Adrenal gland (tissue), 12 donors: ENCODE results near the gene HNRNPA1. TPM values are rescaled to one million over a fixed set of nuclear protein-coding genes. Genes with fewer than 3 reads are reported as not detected.

Source experiments
- DNase-seq, 7 donors: peaks; one replicate each; pipeline ENCODE4 v3.0.0-alpha.2; 2019 to 2020
- H3K27ac ChIP-seq, 5 donors: fragments of 200-600 bp; sonication (generic) in 4 of 5; 1 replicate in 3 of 5; 2 replicates in 2 of 5; pipeline versions ENCODE4 v1.5.1 to v1.8.0; 2016 to 2020; ENCODE audit warnings: mild to moderate bottlenecking in 1 of 5
- H3K27me3 ChIP-seq: fragments of 200-600 bp; 2 replicates; pipeline ENCODE4 v1.8.0; 2021
- H3K36me3 ChIP-seq, 2 donors: fragments of 200-600 bp; replicated peaks in 1 of 2; 1 replicate in 1 of 2; 2 replicates in 1 of 2; pipeline versions ENCODE4 v1.5.1 to v1.8.0; 2018 to 2022
- H3K4me1 ChIP-seq, 2 donors: fragments of 200-600 bp; replicated peaks in 1 of 2; 1 replicate in 1 of 2; 2 replicates in 1 of 2; pipeline versions ENCODE4 v1.5.1 to v1.8.0; 2018 to 2021
- H3K4me3 ChIP-seq, 4 donors: fragments of 200-600 bp; sonication (generic) in 3 of 4; one replicate each; pipeline ENCODE4 v1.5.1; 2016 to 2018
- H3K9me3 ChIP-seq, 3 donors: fragments of 200-600 bp; sonication (generic) in 1 of 3; replicated peaks in 1 of 3; 1 replicate in 2 of 3; 2 replicates in 1 of 3; pipeline versions ENCODE4 v1.5.1 to v1.8.0; 2016 to 2021
- CTCF ChIP-seq, 6 experiments: fragments of 450-650 bp in 4 of 6; fragments of 200-600 bp in 2 of 6; sonication (generic) in 1 of 6; IDR thresholded peaks; 1 replicate in 5 of 6; 2 replicates in 1 of 6; pipeline versions ENCODE4 v1.5.1 to v1.8.0; 2016 to 2021; ENCODE audit warnings: antibody characterized with exemption in 6 of 6, mild to moderate bottlenecking in 2 of 6, moderate library complexity in 1 of 6
- POLR2A ChIP-seq, 2 donors: fragments of 450-650 bp; IDR thresholded peaks; one replicate each; pipeline ENCODE4 v1.6.1; 2017; ENCODE audit warnings: antibody characterized with exemption in 2 of 2, mild to moderate bottlenecking in 2 of 2, moderate library complexity in 1 of 2
- WGBS, 4 donors: extraction: QIAGEN DNeasy Blood & Tissue Kit in 2 of 4; methylation state at CpG; one replicate each; pipeline versions ENCODE4 v1.1.5 to v1.1.7; 2013 to 2017; 5-methylcytosine and 5-hydroxymethylcytosine counted together
- intact Hi-C, 2 donors: fragments of 100-400 bp; cut with DNase I; formaldehyde crosslinking; loops; one replicate each; pipeline versions ENCODE4 v1.14.1 to v1.15.0; 2022 to 2023
- polyA plus RNA-seq, 3 donors: library from polyadenylated mRNA; stranded (reverse); fragments of 200-250 nt in 2 of 3; fragments of 350-450 nt in 1 of 3; fragmentation: Illumina TruSeq in 1 of 3; extraction: RNeasy Lipid Tissue Mini Kit (QIAGEN cat#74804) in 1 of 3; gene quantifications; one replicate each; pipeline ENCODE4 v1.2.3, GENCODE V29; 2013 to 2014
- total RNA-seq, 9 donors: library from RNA; depleted of rRNA in 4 of 9; stranded (reverse); fragments of >200 nt in 4 of 9; fragments of 120-200 nt in 1 of 9; fragmentation: NEBNext Ultra II Directional in 1 of 9; extraction: Animal tissue kit (Norgen Biotek cat#: 25700) in 1 of 9; gene quantifications; one replicate each; pipeline versions ENCODE4 v1.1.0 to v1.2.4, GENCODE V29; 2013 to 2023
- donor health status: healthy with polysubstance abuse.
- donor health status: Bipolar disorder and iron deficiency.
- donor health status: DM: yes; HTN: yes; CAD: no.
- donor health status: DM: no; HTN: no; CAD: no.
- donor health status: DM: no; HTN: no; CAD: no.
- donor health status: DM: yes; HTN: yes; CAD: no.

The HNRNPA1 gene
- total and polyA plus RNA-seq, 12 donors = 257 to 1,171 (median 639) TPM

- Histone ChIP-seq H3K4me1 (peaks cover 40 to 48% of the 10 kb centered on the region in 2 donors), H3K27me3 (no peaks in the 10 kb centered on the region), H3K27ac (peak overlapping the region in 2 of 5 donors; percentile 76 to 88), H3K9me3 (no peaks in the 10 kb centered on the region), H3K36me3 (peaks cover 0 to 31% of the 10 kb centered on the region in 2 donors), H3K4me3 (peak overlapping the region in 1 of 4 donors; percentile 64)
- TF ChIP-seq POLR2A (IDR thresholded peaks at IDR 0.05) = no peak
- no peak for TF ChIP-seq CTCF (IDR thresholded peaks at IDR 0.05)
- intact Hi-C loops = loop anchor here in 1 of 2 donors (10.0 kb wide), 1 partner anchor 107 kb away; the partner anchor contains the start of gene GPR84
- DNase-seq = no peak
Observed at GRCh38 chr12:54258201-54258681, 22.3 kb upstream of the HNRNPA1 start.

GRCh38 chr12:54259194-54260011 is 21.1 kb upstream of the HNRNPA1 start:
- intact Hi-C loops = loop anchor here in 1 of 2 donors (10.0 kb wide), 1 partner anchor 105 kb away; the partner anchor contains the start of gene GPR84
- H3K36me3 ChIP-seq = peaks cover 0 to 27% of the 10 kb centered on the region in 2 donors
- peak overlapping the region; percentile 3 to 88 (median 55) for H3K27ac ChIP-seq
- H3K9me3 ChIP-seq = no peaks in the 10 kb centered on the region
- no peak for TF ChIP-seq CTCF (IDR thresholded peaks at IDR 0.05)
- TF ChIP-seq POLR2A (IDR thresholded peaks at IDR 0.05) = no peak
- WGBS, 4 donors = 4 to 19% (median 6%) methylated on average over 7 to 11 of the region's 11 CpGs
- H3K4me1 ChIP-seq = peaks cover 41 to 49% of the 10 kb centered on the region in 2 donors
- H3K27me3 ChIP-seq = no peaks in the 10 kb centered on the region
- peak overlapping the region in 2 of 4 donors; percentile 5 to 64 for H3K4me3 ChIP-seq
- peak; percentile 78 to 90 (median 85) for DNase-seq

GRCh38 chr12:54261815-54262402 is 18.6 kb upstream of the HNRNPA1 start:
- no peak for DNase-seq
- Histone ChIP-seq H3K36me3 (peaks cover 0 to 5% of the 10 kb centered on the region in 2 donors), H3K27ac (peak overlapping the region; percentile 59 to 76 (median 68)), H3K9me3 (no peaks in the 10 kb centered on the region), H3K4me1 (peaks cover 41 to 49% of the 10 kb centered on the region in 2 donors), H3K4me3 (no peak overlapping the region), H3K27me3 (no peaks in the 10 kb centered on the region)
- TF ChIP-seq POLR2A (IDR thresholded peaks at IDR 0.05) = no peak
- TF ChIP-seq CTCF (IDR thresholded peaks at IDR 0.05) = no peak
- 17 to 31% (median 23%) methylated on average over 5 of the region's 5 CpGs for WGBS, 4 donors
- intact Hi-C loops = no loop called here

GRCh38 chr12:54262403-54262925 is 18.1 kb upstream of the HNRNPA1 start:
- DNase-seq = peak; percentile 54 to 92 (median 85)

More at GRCh38 chr12:54262403-54262925, 18.1 kb upstream of the HNRNPA1 start:
- Histone ChIP-seq H3K27me3 (no peaks in the 10 kb centered on the region), H3K9me3 (no peaks in the 10 kb centered on the region), H3K4me1 (peaks cover 41 to 49% of the 10 kb centered on the region in 2 donors), H3K4me3 (no peak overlapping the region), H3K27ac (peak overlapping the region; percentile 59 to 80 (median 68)), H3K36me3 (no peaks in the 10 kb centered on the region)
- WGBS, 4 donors = 6 to 14% (median 12%) methylated on average over 4 of the region's 4 CpGs
- intact Hi-C loops = no loop called here
- TF ChIP-seq POLR2A (IDR thresholded peaks at IDR 0.05) (peak in 1 of 2 donors; percentile 26), CTCF (IDR thresholded peaks at IDR 0.05) (no peak)
